IPS DF 19.7 (cell line): ENCODE data around the gene WDR17.

ENCODE experiments used
- DNase-seq: peaks from one replicate; pipeline ENCODE4 v3.0.0-alpha.2; 2013; ENCODE audit warnings: low read depth, low spot score

Gene WDR17

GRCh38 chr4:176090115-176090514 is 24.5 kb downstream of the WDR17 start:
- no peak for DNase-seq

- no peak for DNase-seq
These were observed 33.7 kb downstream of the WDR17 start for GRCh38 chr4:176099314-176099713.

- DNase-seq, result no peak
These were observed 36.9 kb downstream of the WDR17 start for GRCh38 chr4:176102414-176103063.

DNA sequence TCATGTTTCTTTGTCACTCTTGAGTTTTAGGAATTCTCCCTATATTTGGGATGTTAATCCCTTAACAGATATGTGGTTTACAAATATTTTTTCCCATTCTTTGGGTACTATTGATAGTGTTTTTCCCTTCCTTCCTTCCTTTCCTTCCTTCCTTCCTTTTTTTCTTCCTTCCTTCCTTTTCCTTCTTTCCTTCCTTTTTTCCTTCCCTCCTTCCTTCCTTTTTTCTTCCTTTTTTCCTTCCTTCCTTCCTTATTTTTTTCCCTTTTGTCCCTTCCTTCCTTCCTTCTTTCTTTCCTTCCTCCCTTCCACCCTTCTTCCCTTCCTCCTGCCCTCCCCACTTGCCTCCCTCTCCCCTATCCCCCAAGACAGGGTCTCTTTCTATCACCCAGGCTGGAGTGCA is 42.1 kb downstream of the WDR17 start:
- DNase-seq, result no peak

DNA sequence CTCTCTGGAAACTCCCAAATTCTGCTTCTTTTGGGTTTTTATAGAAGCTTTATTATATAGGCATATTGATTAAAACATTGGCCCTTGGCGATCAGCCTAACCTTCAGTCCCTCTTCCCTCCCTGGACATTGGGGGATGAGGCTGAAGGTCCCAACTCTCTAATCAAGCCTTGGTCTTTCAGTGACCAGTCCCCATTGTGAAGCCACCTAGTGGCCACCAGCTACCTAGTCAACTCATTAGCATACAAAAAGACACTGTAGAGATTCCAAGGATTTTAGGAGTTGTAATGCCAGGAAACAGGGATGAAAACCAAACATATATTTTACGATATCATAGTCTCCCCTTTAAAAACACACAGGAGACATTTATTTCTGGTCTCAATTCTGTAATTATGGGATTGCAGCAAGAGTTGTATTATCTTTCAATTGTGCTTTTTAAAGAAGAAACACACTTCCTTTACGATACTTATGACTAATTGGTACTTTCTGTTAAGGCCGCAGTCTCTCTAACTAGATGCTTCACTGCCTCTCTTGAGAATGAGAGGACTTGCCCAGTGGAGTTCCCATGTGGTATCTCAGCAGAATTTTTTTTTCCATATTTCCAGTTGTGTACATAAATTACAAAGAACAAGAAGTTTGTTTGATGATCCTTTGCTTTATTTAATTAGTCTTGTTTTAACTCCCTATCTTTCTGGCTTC is 58.2 kb downstream of the WDR17 start:
- peak; percentile 23 for DNase-seq

GRCh38 chr4:176125063-176125462 is 59.4 kb downstream of the WDR17 start:
- DNase-seq, result no peak

GRCh38 chr4:176134670-176135069 is 69.0 kb downstream of the WDR17 start:
- no peak for DNase-seq

GRCh38 chr4:176137631-176138030 is 72.0 kb downstream of the WDR17 start:
- DNase-seq, result no peak

GRCh38 chr4:176139518-176139917 is 73.9 kb downstream of the WDR17 start:
- no peak for DNase-seq

- no peak for DNase-seq
These were observed 76.6 kb downstream of the WDR17 start for GRCh38 chr4:176142253-176142652.

- no peak for DNase-seq
These were observed 84.2 kb downstream of the WDR17 start for GRCh38 chr4:176149680-176150355.

DNA sequence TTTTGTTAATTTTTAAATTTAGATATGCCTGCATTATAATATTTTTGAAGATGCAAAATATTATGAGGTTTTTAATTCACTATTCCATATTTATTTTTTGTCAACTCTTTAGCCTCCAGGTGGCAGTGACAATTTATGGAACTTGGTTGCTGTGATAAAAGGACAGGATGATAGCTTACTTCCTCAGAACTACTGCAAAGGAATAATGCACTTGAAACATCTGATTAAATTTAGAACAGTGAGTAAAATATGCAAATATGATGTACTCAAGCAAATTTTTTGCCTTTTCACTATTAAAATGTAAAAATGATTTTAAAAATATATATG is 84.7 kb downstream of the WDR17 start:
- no peak for DNase-seq

GRCh38 chr4:176150704-176151103 is 85.1 kb downstream of the WDR17 start:
- DNase-seq, result no peak

- DNase-seq, result no peak
These were observed 87.5 kb downstream of the WDR17 start for GRCh38 chr4:176153124-176153523.

GRCh38 chr4:176156656-176157055 is 91.0 kb downstream of the WDR17 start:
- DNase-seq, result no peak

DNA sequence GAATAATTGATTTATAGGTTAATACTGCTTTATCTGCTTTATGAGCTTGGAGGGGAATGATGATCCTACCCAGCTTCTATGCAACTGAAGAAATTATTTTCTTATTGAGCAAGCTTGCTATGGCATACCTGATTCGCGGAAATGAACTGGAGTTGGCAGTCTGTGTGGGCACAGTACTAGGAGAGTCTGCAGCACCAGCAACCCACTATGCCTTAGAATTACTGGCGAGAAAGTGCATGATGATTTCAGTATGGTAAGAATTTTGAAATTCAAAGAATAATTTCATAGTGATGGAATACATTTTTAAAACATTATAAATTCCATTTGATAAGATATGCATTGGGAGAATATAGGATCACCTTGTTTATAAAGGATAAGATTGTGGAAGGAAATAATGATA is 97.4 kb downstream of the WDR17 start:
- DNase-seq, result no peak

DNA sequence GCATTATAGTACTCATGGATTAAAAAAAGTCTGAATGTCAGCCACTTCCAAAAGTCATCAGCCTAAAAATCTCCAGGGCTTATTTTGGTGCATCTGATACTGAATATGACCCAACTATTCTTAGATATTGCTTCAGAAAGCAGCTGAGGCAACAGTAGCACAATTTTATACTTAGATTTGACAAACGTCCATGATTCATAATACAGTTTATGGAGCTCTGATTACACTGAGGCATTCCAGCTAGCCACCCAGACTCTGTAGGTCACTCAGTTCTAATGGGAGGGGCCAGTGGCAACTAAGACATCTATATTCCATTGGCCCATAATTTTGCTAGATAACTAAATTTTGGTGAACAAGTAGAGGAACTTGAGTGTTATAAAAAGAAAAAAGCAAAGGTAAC is 119.4 kb downstream of the WDR17 start:
- DNase-seq, result no peak

DNA sequence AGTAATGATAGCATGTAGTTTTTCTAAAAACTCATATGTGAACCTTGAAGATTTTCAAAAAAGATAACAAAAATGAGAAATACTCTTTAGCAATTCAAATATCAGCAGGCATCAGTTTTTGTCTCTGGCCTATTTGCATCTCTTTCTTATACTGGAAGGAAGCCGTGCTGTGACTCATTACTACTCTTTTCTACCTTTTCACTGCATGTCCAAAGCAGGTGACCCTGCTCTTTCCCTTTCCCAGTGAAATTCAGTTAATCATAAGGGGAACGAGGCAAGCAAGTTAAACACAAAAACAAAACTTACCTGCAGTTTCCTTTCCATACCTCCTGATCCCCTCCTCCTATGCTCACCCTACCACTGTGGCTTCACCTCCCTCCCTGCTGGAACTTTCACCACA is 120.4 kb downstream of the WDR17 start:
- DNase-seq, result peak; percentile 25

GRCh38 chr4:176186671-176187395 is 121.2 kb downstream of the WDR17 start:
- no peak for DNase-seq

- no peak for DNase-seq
These were observed 122.0 kb downstream of the WDR17 start for GRCh38 chr4:176187624-176188023.

DNA sequence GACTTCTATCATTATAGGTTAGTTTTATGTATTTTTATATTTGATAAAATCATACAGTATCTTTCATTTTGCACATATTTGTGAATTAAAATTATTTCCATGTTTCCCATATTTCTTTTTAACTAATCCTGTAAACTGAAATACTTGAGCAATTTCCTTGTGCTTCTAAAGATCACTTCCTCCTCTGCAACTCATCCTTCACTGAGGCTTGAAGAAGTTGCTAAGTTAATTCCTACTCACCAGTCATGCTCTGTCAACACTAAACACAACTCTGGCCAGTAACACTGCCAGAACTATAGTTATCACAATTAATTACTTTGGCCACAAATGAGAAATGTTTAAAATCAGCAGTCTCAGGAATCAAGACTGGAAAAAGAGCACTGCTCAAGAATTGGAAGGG is 123.0 kb downstream of the WDR17 start:
- no peak for DNase-seq
